GM23248 (cell line): Measurements from ENCODE around the gene KNSTRN. TPM values are rescaled to one million over a fixed set of nuclear protein-coding genes. Genes with fewer than 3 reads are reported as not detected.
A peak's percentile ranks its signal among the peaks of the same experiment; 100 is the strongest.

ENCODE experiments used
- DNase-seq: peaks from one replicate; pipeline ENCODE4 v3.0.0-alpha.2; 2015
- H2AFZ ChIP-seq: fragments of 200-600 bp; sonication (generic); 2 replicates; pipeline ENCODE4 v1.6.1; 2016; ENCODE audit warnings: antibody characterized with exemption
- H3F3A ChIP-seq: fragments of 200-600 bp; sonication (generic); 2 replicates; pipeline ENCODE4 v1.6.1; 2016; ENCODE audit warnings: mild to moderate bottlenecking, antibody characterized with exemption, mixed run types; ENCODE audit not compliant: insufficient read depth
- H3K27ac ChIP-seq: fragments of 200-600 bp; sonication (generic); 2 replicates; pipeline ENCODE4 v1.5.1; 2016; ENCODE audit warnings: mild to moderate bottlenecking
- H3K27me3 ChIP-seq: fragments of 200-600 bp; sonication (generic); replicated peaks from 2 replicates; pipeline ENCODE4 v1.6.1; 2016; ENCODE audit warnings: mild to moderate bottlenecking; ENCODE audit not compliant: insufficient read depth
- H3K36me3 ChIP-seq: fragments of 200-600 bp; sonication (generic); 2 replicates; pipeline ENCODE4 v1.6.1; 2016; ENCODE audit warnings: low read depth, mild to moderate bottlenecking
- H3K4me1 ChIP-seq: fragments of 200-600 bp; sonication (generic); 2 replicates; pipeline ENCODE4 v1.6.1; 2016; ENCODE audit warnings: mild to moderate bottlenecking; ENCODE audit not compliant: insufficient read depth
- H3K4me2 ChIP-seq: fragments of 200-600 bp; sonication (generic); one replicate; pipeline ENCODE4 v1.6.1; 2016; ENCODE audit warnings: mild to moderate bottlenecking; ENCODE audit not compliant: unreplicated experiment
- H3K4me3 ChIP-seq: fragments of 200-600 bp; sonication (generic); 2 replicates; pipeline ENCODE4 v1.5.1; 2016; ENCODE audit warnings: mild to moderate bottlenecking
- H3K79me2 ChIP-seq: fragments of 200-600 bp; sonication (generic); 2 replicates; pipeline ENCODE4 v1.6.1; 2016; ENCODE audit warnings: mild to moderate bottlenecking; ENCODE audit not compliant: insufficient read depth
- H3K9ac ChIP-seq: fragments of 200-600 bp; sonication (generic); 2 replicates; pipeline ENCODE4 v1.6.1; 2016; ENCODE audit warnings: mild to moderate bottlenecking
- H3K9me2 ChIP-seq: fragments of 200-600 bp; sonication (generic); 2 replicates; pipeline ENCODE4 v1.6.1; 2016; ENCODE audit warnings: mixed run types, mild to moderate bottlenecking, moderate library complexity; ENCODE audit not compliant: insufficient read depth
- H3K9me3 ChIP-seq: fragments of 200-600 bp; sonication (generic); one replicate; pipeline ENCODE4 v1.6.1; 2017; ENCODE audit warnings: low read depth
- H4K20me1 ChIP-seq: fragments of 200-600 bp; sonication (generic); 2 replicates; pipeline ENCODE4 v1.6.0; 2016; ENCODE audit not compliant: insufficient read depth
- EZH2 ChIP-seq: fragments of 200-600 bp; sonication (generic); IDR thresholded peaks from 2 replicates; pipeline ENCODE4 v1.6.1; 2018; ENCODE audit warnings: antibody characterized with exemption, mild to moderate bottlenecking; ENCODE audit not compliant: insufficient read depth, poor library complexity, severe bottlenecking
- EZH2phosphoT487 ChIP-seq: fragments of 200-600 bp; sonication (generic); IDR thresholded peaks from 2 replicates; pipeline ENCODE4 v1.6.1; 2018; ENCODE audit warnings: antibody characterized with exemption, moderate library complexity, mild to moderate bottlenecking, low read depth; ENCODE audit not compliant: insufficient read depth
- WGBS, 2 experiments: methylation state at CpG; one replicate each; pipeline ENCODE4 v1.1.6; 2015 to 2017; ENCODE audit warnings: low lambda C conversion rate in 2 of 2, low coverage in 1 of 2; ENCODE audit errors: missing lambda C conversion rate in 2 of 2; 5-methylcytosine and 5-hydroxymethylcytosine counted together
- in situ Hi-C: fragments of 300-500 bp; cut with MboI; formaldehyde crosslinking; loops from 2 replicates; pipeline ENCODE4 v1.15.0; 2020
- polyA plus RNA-seq: library from polyadenylated mRNA; unstranded; fragments of >200 nt; fragmentation: Nextera tagmentation; extraction: Ambion mirVana; gene quantifications from 2 replicates; pipeline ENCODE4 v1.2.1, GENCODE V29; 2016
- total RNA-seq: library from RNA; depleted of rRNA; stranded (reverse); fragments of >200 nt; shearing (Covaris generic); gene quantifications from 2 replicates; pipeline ENCODE4 v1.2.3, GENCODE V29; 2014

The KNSTRN gene
- total and polyA plus RNA-seq, 2 experiments from 2014 or later: 31.1 to 37.7 TPM

GRCh38 chr15:40338921-40339620 is 43.5 kb upstream of the KNSTRN start:
- H3K4me2 ChIP-seq: peak overlapping the region; percentile 90
- peak; percentile 95 for DNase-seq
- H3F3A ChIP-seq: peaks cover 26% of the 10 kb centered on the region
- peaks cover 56% of the 10 kb centered on the region for H3K4me1 ChIP-seq
- WGBS, 2 experiments: 37 to 38% methylated on average over 11 of the region's 11 CpGs
- peak overlapping the region; percentile 79 for H3K4me3 ChIP-seq
- no peaks in the 10 kb centered on the region for H4K20me1 ChIP-seq
- peaks cover 29% of the 10 kb centered on the region for H3K79me2 ChIP-seq
- H3K27ac ChIP-seq: peak overlapping the region; percentile 99
- H3K27me3 ChIP-seq: no peaks in the 10 kb centered on the region
- H3K9me3 ChIP-seq: no peaks in the 10 kb centered on the region
- in situ Hi-C loops: no loop called here
- peaks cover 7% of the 10 kb centered on the region; the same call in 1 of the 2 replicates for H3K36me3 ChIP-seq
- peak overlapping the region; percentile 96 for H3K9ac ChIP-seq
- no peak for TF ChIP-seq EZH2phosphoT487
- H3K9me2 ChIP-seq: no peaks in the 10 kb centered on the region
- H2AFZ ChIP-seq: no peak overlapping the region

GRCh38 chr15:40339621-40339945 is 42.9 kb upstream of the KNSTRN start:
- WGBS, 2 experiments: 66 to 78% methylated on average over 7 of the region's 7 CpGs
- no peaks in the 10 kb centered on the region for H4K20me1 ChIP-seq
- no peaks in the 10 kb centered on the region for H3K27me3 ChIP-seq
- peak overlapping the region; percentile 79 for H3K4me3 ChIP-seq
- no peaks in the 10 kb centered on the region for H3K9me3 ChIP-seq
- DNase-seq: no peak
- H3K9ac ChIP-seq: peak overlapping the region; percentile 96
- H3K9me2 ChIP-seq: no peaks in the 10 kb centered on the region
- peaks cover 26% of the 10 kb centered on the region for H3F3A ChIP-seq
- no peak overlapping the region for H2AFZ ChIP-seq
- peaks cover 7% of the 10 kb centered on the region; the same call in 1 of the 2 replicates for H3K36me3 ChIP-seq
- in situ Hi-C loops: no loop called here
- H3K4me1 ChIP-seq: peaks cover 57% of the 10 kb centered on the region
- H3K4me2 ChIP-seq: peak overlapping the region; percentile 90
- peak overlapping the region; percentile 99 for H3K27ac ChIP-seq
- TF ChIP-seq EZH2 (no peak), EZH2phosphoT487 (no peak)
- H3K79me2 ChIP-seq: peaks cover 29% of the 10 kb centered on the region

GRCh38 chr15:40340038-40340739 is 42.3 kb upstream of the KNSTRN start:
- peak overlapping the region; percentile 90 for H3K4me2 ChIP-seq
- peak overlapping the region; percentile 41; the same call in 1 of the 2 replicates for H2AFZ ChIP-seq
- no peaks in the 10 kb centered on the region for H4K20me1 ChIP-seq
- H3K4me1 ChIP-seq: peaks cover 57% of the 10 kb centered on the region
- H3K79me2 ChIP-seq: peaks cover 29% of the 10 kb centered on the region
- no peaks in the 10 kb centered on the region for H3K9me2 ChIP-seq
- H3K9me3 ChIP-seq: no peaks in the 10 kb centered on the region
- in situ Hi-C loops: no loop called here
- peak overlapping the region; percentile 99 for H3K27ac ChIP-seq
- 2 to 3% methylated on average over 13 to 14 of the region's 14 CpGs for WGBS, 2 experiments
- H3K36me3 ChIP-seq: peaks cover 7% of the 10 kb centered on the region; the same call in 1 of the 2 replicates
- peak; percentile 77 for DNase-seq
- no peak for TF ChIP-seq EZH2phosphoT487
- TF ChIP-seq EZH2: no peak
- peak overlapping the region; percentile 79 for H3K4me3 ChIP-seq
- H3K9ac ChIP-seq: peak overlapping the region; percentile 96
- peaks cover 26% of the 10 kb centered on the region for H3F3A ChIP-seq
- no peaks in the 10 kb centered on the region for H3K27me3 ChIP-seq

- Histone ChIP-seq H2AFZ (peak within 1 kb of the TSS; percentile 57), H3K4me1 (peaks cover 57% of the 10 kb centered on the region), H3K4me3 (peak within 1 kb of the TSS; percentile 79), H3K36me3 (peaks cover 7% of the 10 kb centered on the region; the same call in 1 of the 2 replicates), H3K9me3 (no peaks in the 10 kb centered on the region), H3K79me2 (peaks cover 29% of the 10 kb centered on the region), H4K20me1 (no peaks in the 10 kb centered on the region), H3K27ac (peak within 1 kb of the TSS; percentile 99), H3K4me2 (peak within 1 kb of the TSS; percentile 90), H3K9me2 (no peaks in the 10 kb centered on the region), H3F3A (peaks cover 26% of the 10 kb centered on the region), H3K27me3 (no peaks in the 10 kb centered on the region), H3K9ac (peak within 1 kb of the TSS; percentile 96)
- in situ Hi-C loops: no loop called here
- WGBS, 2 experiments: 9 to 10% methylated on average over 17 of the region's 17 CpGs
- TF ChIP-seq EZH2phosphoT487 (no peak), EZH2 (no peak)
- peak; percentile 94 for DNase-seq
These were observed 41.7 kb upstream of the KNSTRN start, which contains the start of gene CCDC9B for GRCh38 chr15:40340740-40341400. CCDC9B (minus strand) TSS chr15:40340939; CDS start chr15:40340819, 120 bp downstream.
